ENCODE data around the gene FANCL.

DNA sequence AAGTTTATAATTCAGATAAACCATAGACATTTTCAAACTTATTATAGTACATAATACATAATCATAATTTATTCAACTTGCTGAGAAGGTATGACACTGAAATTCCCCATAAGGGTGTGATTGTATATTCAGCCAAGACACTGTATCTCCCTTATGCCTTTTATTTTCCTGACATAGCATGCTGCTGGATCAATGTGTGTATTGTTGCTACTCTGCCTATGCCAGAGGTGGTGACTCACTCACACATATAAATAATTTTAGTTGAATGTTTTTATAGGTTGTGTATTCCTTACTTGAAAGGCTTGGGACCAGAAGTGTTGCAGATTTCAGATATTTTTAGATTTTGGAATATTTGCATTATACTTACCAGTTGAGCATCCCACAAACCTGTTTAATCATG lies 107.7 kb downstream of the FANCL start:
- TF ChIP-seq EP400 (IDR thresholded peaks at IDR 0.05) = no peak
- no peak for TF ChIP-seq POLR2AphosphoS5 (IDR thresholded peaks at IDR 0.05; ENCODE audit: control insufficient read depth, insufficient read depth, low read depth, low read length)
- TF ChIP-seq, protein P1, sequence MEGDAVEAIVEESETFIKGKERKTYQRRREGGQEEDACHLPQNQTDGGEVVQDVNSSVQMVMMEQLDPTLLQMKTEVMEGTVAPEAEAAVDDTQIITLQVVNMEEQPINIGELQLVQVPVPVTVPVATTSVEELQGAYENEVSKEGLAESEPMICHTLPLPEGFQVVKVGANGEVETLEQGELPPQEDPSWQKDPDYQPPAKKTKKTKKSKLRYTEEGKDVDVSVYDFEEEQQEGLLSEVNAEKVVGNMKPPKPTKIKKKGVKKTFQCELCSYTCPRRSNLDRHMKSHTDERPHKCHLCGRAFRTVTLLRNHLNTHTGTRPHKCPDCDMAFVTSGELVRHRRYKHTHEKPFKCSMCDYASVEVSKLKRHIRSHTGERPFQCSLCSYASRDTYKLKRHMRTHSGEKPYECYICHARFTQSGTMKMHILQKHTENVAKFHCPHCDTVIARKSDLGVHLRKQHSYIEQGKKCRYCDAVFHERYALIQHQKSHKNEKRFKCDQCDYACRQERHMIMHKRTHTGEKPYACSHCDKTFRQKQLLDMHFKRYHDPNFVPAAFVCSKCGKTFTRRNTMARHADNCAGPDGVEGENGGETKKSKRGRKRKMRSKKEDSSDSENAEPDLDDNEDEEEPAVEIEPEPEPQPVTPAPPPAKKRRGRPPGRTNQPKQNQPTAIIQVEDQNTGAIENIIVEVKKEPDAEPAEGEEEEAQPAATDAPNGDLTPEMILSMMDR (IDR thresholded peaks at IDR 0.05 in 2 of 3, conservative IDR thresholded peaks at IDR 0.05 in 1 of 3; ENCODE audit: insufficient read depth in 2 of 3, low read depth in 1 of 3, low read length in 3 of 3) = no peak
- TF ChIP-seq, protein P2, sequence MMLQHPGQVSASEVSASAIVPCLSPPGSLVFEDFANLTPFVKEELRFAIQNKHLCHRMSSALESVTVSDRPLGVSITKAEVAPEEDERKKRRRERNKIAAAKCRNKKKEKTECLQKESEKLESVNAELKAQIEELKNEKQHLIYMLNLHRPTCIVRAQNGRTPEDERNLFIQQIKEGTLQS (IDR thresholded peaks at IDR 0.05) = no peak
- TF ChIP-seq, protein P2 (CRISPR knock-in tag; conservative IDR thresholded peaks at IDR 0.05) = no peak

Data from K562 (cell line).